ENCODE measurements around the gene PLA2G2C. TPM values are rescaled to one million over a fixed set of nuclear protein-coding genes. Genes with fewer than 3 reads are reported as not detected.
A peak's percentile ranks its signal among the peaks of the same experiment; 100 is the strongest.

Gene PLA2G2C
- total and polyA plus RNA-seq, 10 donors = 0.17 TPM; not detected in 9

- peaks cover 0 to 29% (median 0%) of the 10 kb centered on the region in 7 donors for H3K27me3 ChIP-seq (replicated peaks in 1 of 7)
- 60 to 69% (median 63%) methylated on average over 7 of the region's 7 CpGs for WGBS, 5 donors
- no peak overlapping the region for H3K27ac ChIP-seq
- H3K9me3 ChIP-seq = no peaks in the 10 kb centered on the region
- no peaks in the 10 kb centered on the region for H3K36me3 ChIP-seq
- TF ChIP-seq POLR2AphosphoS5 (IDR thresholded peaks at IDR 0.05) (no peak), CTCF (IDR thresholded peaks at IDR 0.05 in 8 of 11, conservative IDR thresholded peaks at IDR 0.05 in 3 of 11) (no peak), POLR2A (IDR thresholded peaks at IDR 0.05) (no peak)
- intact Hi-C loops (cut with DNase I; ENCODE audit: low total_unique reads) = loop anchor here (5.0 kb wide), 1 partner anchor 222 kb away; the partner anchor contains the start of gene PLA2G2A
- H3K4me1 ChIP-seq = peaks cover 3 to 9% (median 6%) of the 10 kb centered on the region in 6 donors
- no peak overlapping the region for H3K4me3 ChIP-seq
- no peak for DNase-seq
Measured at GRCh38 chr1:20198918-20199317, 12.6 kb upstream of the PLA2G2C start.

- 35 to 90% (median 80%) methylated on average over 1 of the region's 1 CpG for WGBS, 5 donors
- peaks cover 0 to 29% (median 0%) of the 10 kb centered on the region in 7 donors for H3K27me3 ChIP-seq (replicated peaks in 1 of 7)
- peaks cover 3 to 9% (median 6%) of the 10 kb centered on the region in 6 donors for H3K4me1 ChIP-seq
- H3K4me3 ChIP-seq = no peak overlapping the region
- intact Hi-C loops (cut with DNase I; ENCODE audit: low total_unique reads) = loop anchor here (5.0 kb wide), 1 partner anchor 221 kb away; the partner anchor contains the start of gene PLA2G2A
- no peaks in the 10 kb centered on the region for H3K9me3 ChIP-seq
- no peak overlapping the region for H3K27ac ChIP-seq
- DNase-seq = no peak
- TF ChIP-seq CTCF (IDR thresholded peaks at IDR 0.05 in 8 of 11, conservative IDR thresholded peaks at IDR 0.05 in 3 of 11) = no peak
- no peak for TF ChIP-seq POLR2AphosphoS5 (IDR thresholded peaks at IDR 0.05)
- TF ChIP-seq POLR2A (IDR thresholded peaks at IDR 0.05) = no peak
- H3K36me3 ChIP-seq = no peaks in the 10 kb centered on the region
Measured at GRCh38 chr1:20198296-20198695, 12.0 kb upstream of the PLA2G2C start.

- no peak for DNase-seq
- H3K4me1 ChIP-seq = peaks cover 3 to 9% (median 6%) of the 10 kb centered on the region in 6 donors
- H3K4me3 ChIP-seq = no peak overlapping the region
- TF ChIP-seq POLR2AphosphoS5 (IDR thresholded peaks at IDR 0.05) (no peak), POLR2A (IDR thresholded peaks at IDR 0.05) (no peak)
- intact Hi-C loops (cut with DNase I; ENCODE audit: low total_unique reads) = loop anchor here (5.0 kb wide), 1 partner anchor 220 kb away; the partner anchor contains the start of gene PLA2G2A
- H3K27me3 ChIP-seq (replicated peaks in 1 of 7) = peaks cover 0 to 36% (median 0%) of the 10 kb centered on the region in 7 donors
- H3K9me3 ChIP-seq = no peaks in the 10 kb centered on the region
- H3K36me3 ChIP-seq = no peaks in the 10 kb centered on the region
- 66 to 76% (median 73%) methylated on average over 6 of the region's 6 CpGs for WGBS, 5 donors
- no peak overlapping the region for H3K27ac ChIP-seq
Measured at GRCh38 chr1:20197329-20197791, 11.0 kb upstream of the PLA2G2C start.

GRCh38 chr1:20195462-20195780 is 9.1 kb upstream of the PLA2G2C start:
- WGBS, 5 donors = 60 to 73% (median 67%) methylated on average over 4 of the region's 4 CpGs
- H3K27ac ChIP-seq = no peak overlapping the region
- peaks cover 0 to 45% (median 0%) of the 10 kb centered on the region in 7 donors for H3K27me3 ChIP-seq (replicated peaks in 1 of 7)
- no peaks in the 10 kb centered on the region for H3K9me3 ChIP-seq
- intact Hi-C loops (cut with DNase I; ENCODE audit: low total_unique reads) = loop anchor here (2.0 to 5.0 kb wide), 2 partner anchors 218 to 277 kb away; partner anchors contain the start of gene PLA2G2A
- no peak for DNase-seq
- no peaks in the 10 kb centered on the region for H3K36me3 ChIP-seq
- H3K4me1 ChIP-seq = peaks cover 3 to 9% (median 6%) of the 10 kb centered on the region in 6 donors
- no peak overlapping the region for H3K4me3 ChIP-seq
- TF ChIP-seq CTCF (IDR thresholded peaks at IDR 0.05 in 8 of 11, conservative IDR thresholded peaks at IDR 0.05 in 3 of 11) = peak in 4 of 11 experiments; percentile 10 to 59 (median 28)
- TF ChIP-seq POLR2AphosphoS5 (IDR thresholded peaks at IDR 0.05) = no peak
